WTC11 (cell line): ENCODE data around the gene ZNF705A. TPM values are rescaled to one million over a fixed set of nuclear protein-coding genes. Genes with fewer than 3 reads are reported as not detected.
"Not testable (repeated sequence)": the region's sequence is repeated elsewhere in the genome, so short reads cannot be mapped to it uniquely, and the experiment has no call there.

Experiments used
- ATAC-seq: fragments of 200-7000 bp; cut with Tn5 transposase; 2 replicates; pipeline ENCODE4 v1.10.0; 2021; ENCODE audit warnings: mild to moderate bottlenecking, moderate library complexity
- CTCF ChIA-PET: fragments of 300-600 bp; sonication (Branson Sonifier 250); formaldehyde crosslinking; loops from one replicate; lab custom pipeline; 2021; ENCODE audit warnings: antibody characterized with exemption; lab: Charles Lee
- POLR2A ChIA-PET: fragments of 350-600 bp; sonication (Branson Sonifier 250); formaldehyde crosslinking; loops from one replicate; lab custom pipeline; 2021; ENCODE audit warnings: antibody characterized with exemption; lab: Charles Lee
- DNase-seq: peaks from one replicate; pipeline ENCODE4 v3.0.0; 2021; ENCODE audit warnings: low spot score
- H3K27ac Mint-ChIP-seq: 2 replicates; pipeline ENCODE4 v1.8.0; 2021; ENCODE audit warnings: mixed read lengths
- H3K27me3 Mint-ChIP-seq: 2 replicates; pipeline ENCODE4 v1.8.0; 2021; ENCODE audit warnings: low read depth, mild to moderate bottlenecking, moderate library complexity, mixed read lengths
- H3K36me3 Mint-ChIP-seq: 2 replicates; pipeline ENCODE4 v1.8.0; 2021; ENCODE audit warnings: mixed read lengths
- H3K4me1 Mint-ChIP-seq: 2 replicates; pipeline ENCODE4 v1.8.0; 2022; ENCODE audit warnings: mixed read lengths
- H3K4me3 Mint-ChIP-seq: 2 replicates; pipeline ENCODE4 v1.8.0; 2021; ENCODE audit warnings: mild to moderate bottlenecking, moderate library complexity, mixed read lengths
- H3K9me3 Mint-ChIP-seq: 2 replicates; pipeline ENCODE4 v1.8.0; 2021; ENCODE audit warnings: mixed read lengths
- CREM ChIP-seq: sonication (generic); formaldehyde crosslinking; IDR thresholded peaks from 2 replicates; pipeline ENCODE4 v1.8.1; 2022; ENCODE audit warnings: mild to moderate bottlenecking, missing genetic modification reagents, moderate library complexity
- JUN ChIP-seq: sonication (generic); formaldehyde crosslinking; IDR thresholded peaks from 2 replicates; pipeline ENCODE4 v1.8.0; 2023; ENCODE audit warnings: mild to moderate bottlenecking, missing genetic modification reagents
- KAT7 ChIP-seq: sonication (generic); formaldehyde crosslinking; IDR thresholded peaks from 2 replicates; pipeline ENCODE4 v1.8.1; 2023; ENCODE audit warnings: missing genetic modification reagents, mild to moderate bottlenecking, borderline replicate concordance
- NFATC4 ChIP-seq: fragments of 250-450 bp; sonication (Bioruptor Pico); IDR thresholded peaks from 2 replicates; pipeline ENCODE4 v1.9.0; 2021; ENCODE audit warnings: mild to moderate bottlenecking
- NR3C1 ChIP-seq: sonication (generic); formaldehyde crosslinking; conservative IDR thresholded peaks from 2 replicates; pipeline ENCODE4 v1.8.1; 2023; ENCODE audit warnings: low read depth, mild to moderate bottlenecking, missing genetic modification reagents
- PRRX2 ChIP-seq: fragments of 250-450 bp; sonication (Bioruptor Pico); IDR thresholded peaks from 2 replicates; pipeline ENCODE4 v1.8.0; 2021; ENCODE audit warnings: mild to moderate bottlenecking
- RELA ChIP-seq: sonication (generic); formaldehyde crosslinking; IDR thresholded peaks from 2 replicates; pipeline ENCODE4 v1.8.1; 2022; ENCODE audit warnings: missing genetic modification reagents, mild to moderate bottlenecking, borderline replicate concordance
- RORB ChIP-seq: fragments of 250-450 bp; sonication (Bioruptor Pico); IDR thresholded peaks from 2 replicates; pipeline ENCODE4 v1.9.0; 2021; ENCODE audit warnings: mild to moderate bottlenecking
- TEAD1 ChIP-seq: sonication (generic); formaldehyde crosslinking; IDR thresholded peaks from 2 replicates; pipeline ENCODE4 v1.8.0; 2022; ENCODE audit warnings: mild to moderate bottlenecking, missing genetic modification reagents
- ZNF121 ChIP-seq: sonication (generic); formaldehyde crosslinking; IDR thresholded peaks from 2 replicates; pipeline ENCODE4 v1.8.0; 2023; ENCODE audit warnings: missing genetic modification reagents
- ZNF232 ChIP-seq: sonication (generic); formaldehyde crosslinking; IDR thresholded peaks from 2 replicates; pipeline ENCODE4 v1.8.0; 2022; ENCODE audit warnings: mild to moderate bottlenecking, missing genetic modification reagents
- ZNF263 ChIP-seq: sonication (generic); formaldehyde crosslinking; IDR thresholded peaks from 2 replicates; pipeline ENCODE4 v1.8.1; 2022; ENCODE audit warnings: low read depth, mild to moderate bottlenecking, moderate library complexity, missing genetic modification reagents
- ZNF317 ChIP-seq: sonication (generic); formaldehyde crosslinking; IDR thresholded peaks from 2 replicates; pipeline ENCODE4 v1.8.1; 2023; ENCODE audit warnings: low read depth, mild to moderate bottlenecking, moderate library complexity, missing genetic modification reagents, borderline replicate concordance
- ZNF396 ChIP-seq: fragments of 250-450 bp; sonication (Bioruptor Pico); IDR thresholded peaks from 2 replicates; pipeline ENCODE4 v1.8.0; 2021; ENCODE audit warnings: mild to moderate bottlenecking, moderate library complexity, borderline replicate concordance
- total RNA-seq: library from RNA; stranded (reverse); gene quantifications from 3 replicates; pipeline ENCODE4 v1.2.3, GENCODE V29; 2021
- TF ChIP-seq, protein P1 (sequence below): sonication (generic); formaldehyde crosslinking; IDR thresholded peaks from 2 replicates; pipeline ENCODE4 v1.8.0; 2022; ENCODE audit warnings: mild to moderate bottlenecking, missing genetic modification reagents
- TF ChIP-seq, protein P2 (sequence below): fragments of 250-450 bp; sonication (Bioruptor Pico); IDR thresholded peaks from 2 replicates; pipeline ENCODE4 v1.9.0; 2021; ENCODE audit warnings: mild to moderate bottlenecking
- TF ChIP-seq, protein P3 (sequence below): sonication (generic); formaldehyde crosslinking; IDR thresholded peaks from 2 replicates; pipeline ENCODE4 v1.8.1; 2022; ENCODE audit warnings: mild to moderate bottlenecking, missing genetic modification reagents, moderate library complexity, borderline replicate concordance

ZNF705A gene
- total RNA-seq, 1 experiment from 2014 or later = not detected

DNA sequence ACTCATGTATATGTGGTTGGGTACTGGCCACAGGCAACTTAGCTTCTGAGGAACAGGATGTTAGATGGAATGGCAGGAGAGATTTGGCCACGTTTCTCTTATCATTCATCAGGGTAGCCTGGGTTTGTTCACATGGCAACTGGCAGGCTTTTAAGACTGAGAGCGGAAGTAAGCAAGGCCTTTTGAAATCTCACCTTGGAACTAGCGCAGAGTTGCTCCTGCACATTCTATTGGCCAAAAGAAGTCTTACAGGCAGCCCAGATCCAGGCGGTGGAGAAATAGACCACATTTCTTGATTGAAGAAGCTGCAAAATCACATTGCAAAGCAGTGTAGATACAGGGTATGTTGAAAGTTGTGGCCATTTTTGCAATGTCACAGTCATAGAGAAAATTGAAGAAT is 29.7 kb upstream of the ZNF705A start:
- Mint-ChIP-seq H3K4me1 (0 out of 2 replicates have a peak, but pooled peaks cover 4% of the 10 kb centered on the region), H3K9me3 (no peaks in the 10 kb centered on the region), H3K27ac (no peak overlapping the region), H3K4me3 (no peak overlapping the region), H3K36me3 (no peaks in the 10 kb centered on the region), H3K27me3 (no peaks in the 10 kb centered on the region)
- ATAC-seq (no peak; the same call in 1 of the 2 replicates), DNase-seq (no peak)
- CTCF ChIA-PET = no interaction called here
- POLR2A ChIA-PET = no interaction called here
- TF ChIP-seq ZNF396 (CRISPR knock-in tag) = no peak
- no peak for TF ChIP-seq PRRX2 (CRISPR knock-in tag)
- no peak for TF ChIP-seq ZNF317 (CRISPR knock-in tag)
- TF ChIP-seq TEAD1 (CRISPR knock-in tag) = no peak
- TF ChIP-seq CREM (CRISPR knock-in tag) = no peak
- TF ChIP-seq ZNF121 (CRISPR knock-in tag) = no peak
- no peak for TF ChIP-seq NFATC4 (CRISPR knock-in tag)
- TF ChIP-seq, protein P1, sequence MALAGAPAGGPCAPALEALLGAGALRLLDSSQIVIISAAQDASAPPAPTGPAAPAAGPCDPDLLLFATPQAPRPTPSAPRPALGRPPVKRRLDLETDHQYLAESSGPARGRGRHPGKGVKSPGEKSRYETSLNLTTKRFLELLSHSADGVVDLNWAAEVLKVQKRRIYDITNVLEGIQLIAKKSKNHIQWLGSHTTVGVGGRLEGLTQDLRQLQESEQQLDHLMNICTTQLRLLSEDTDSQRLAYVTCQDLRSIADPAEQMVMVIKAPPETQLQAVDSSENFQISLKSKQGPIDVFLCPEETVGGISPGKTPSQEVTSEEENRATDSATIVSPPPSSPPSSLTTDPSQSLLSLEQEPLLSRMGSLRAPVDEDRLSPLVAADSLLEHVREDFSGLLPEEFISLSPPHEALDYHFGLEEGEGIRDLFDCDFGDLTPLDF (CRISPR knock-in tag) = no peak
- TF ChIP-seq, protein P2, sequence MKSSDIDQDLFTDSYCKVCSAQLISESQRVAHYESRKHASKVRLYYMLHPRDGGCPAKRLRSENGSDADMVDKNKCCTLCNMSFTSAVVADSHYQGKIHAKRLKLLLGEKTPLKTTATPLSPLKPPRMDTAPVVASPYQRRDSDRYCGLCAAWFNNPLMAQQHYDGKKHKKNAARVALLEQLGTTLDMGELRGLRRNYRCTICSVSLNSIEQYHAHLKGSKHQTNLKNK (CRISPR knock-in tag) = no peak
- no peak for TF ChIP-seq NR3C1 (CRISPR knock-in tag)
- no peak for TF ChIP-seq RELA (CRISPR knock-in tag)
- no peak for TF ChIP-seq JUN
- no peak for TF ChIP-seq KAT7 (CRISPR knock-in tag)
- TF ChIP-seq ZNF263 (CRISPR knock-in tag) = no peak
- TF ChIP-seq, protein P3, sequence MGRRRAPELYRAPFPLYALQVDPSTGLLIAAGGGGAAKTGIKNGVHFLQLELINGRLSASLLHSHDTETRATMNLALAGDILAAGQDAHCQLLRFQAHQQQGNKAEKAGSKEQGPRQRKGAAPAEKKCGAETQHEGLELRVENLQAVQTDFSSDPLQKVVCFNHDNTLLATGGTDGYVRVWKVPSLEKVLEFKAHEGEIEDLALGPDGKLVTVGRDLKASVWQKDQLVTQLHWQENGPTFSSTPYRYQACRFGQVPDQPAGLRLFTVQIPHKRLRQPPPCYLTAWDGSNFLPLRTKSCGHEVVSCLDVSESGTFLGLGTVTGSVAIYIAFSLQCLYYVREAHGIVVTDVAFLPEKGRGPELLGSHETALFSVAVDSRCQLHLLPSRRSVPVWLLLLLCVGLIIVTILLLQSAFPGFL = no peak
- no peak for TF ChIP-seq ZNF232 (CRISPR knock-in tag)
- no peak for TF ChIP-seq RORB (CRISPR knock-in tag)

DNA sequence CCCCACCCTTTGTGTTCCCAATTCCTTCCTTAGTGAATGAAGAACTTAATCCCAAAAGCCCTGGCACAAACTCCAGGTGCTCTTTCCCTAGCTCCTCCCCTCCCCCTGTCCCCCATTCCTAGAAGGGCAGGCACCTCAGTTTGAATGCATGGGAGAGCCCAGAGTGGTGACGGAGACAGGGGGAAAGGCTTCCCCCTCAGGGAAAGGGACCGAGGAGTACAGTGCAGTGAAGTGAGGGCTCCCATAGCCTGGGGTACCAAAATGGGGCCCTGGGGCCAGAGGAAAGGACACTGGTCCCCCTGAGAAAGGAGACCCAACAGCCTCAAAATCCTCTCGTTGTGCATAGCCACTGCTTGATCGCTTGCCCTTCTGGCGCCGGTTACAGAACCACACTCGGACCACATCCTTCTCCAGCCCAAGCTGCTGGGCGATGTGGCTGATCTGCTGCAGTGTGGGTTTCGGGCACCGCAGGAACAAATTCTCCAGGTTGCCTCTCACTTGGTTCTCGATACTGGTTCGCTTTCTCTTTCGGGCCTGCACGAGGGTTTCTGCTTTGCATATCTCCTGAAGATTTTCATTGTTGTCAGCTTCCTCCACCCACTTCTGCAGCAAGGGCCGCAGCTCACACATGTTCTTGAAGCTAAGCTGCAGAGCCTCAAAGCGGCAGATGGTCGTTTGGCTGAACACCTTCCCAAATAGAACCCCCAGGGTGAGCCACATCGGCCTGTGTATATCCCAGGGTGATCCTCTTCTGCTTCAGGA is 23.0 kb upstream of the ZNF705A start:
- CTCF ChIA-PET = interaction anchor here (1.0 to 1.3 kb wide), 2 partner anchors 12 to 98 kb away, joined by 3 read pairs; no protein-coding TSS in a partner anchor
- H3K4me1 Mint-ChIP-seq, DNase-seq, H3K36me3 Mint-ChIP-seq, ATAC-seq, POLR2A ChIA-PET, H3K27ac Mint-ChIP-seq, H3K4me3 Mint-ChIP-seq, H3K27me3 Mint-ChIP-seq, H3K9me3 Mint-ChIP-seq: not testable (repeated sequence)

DNA sequence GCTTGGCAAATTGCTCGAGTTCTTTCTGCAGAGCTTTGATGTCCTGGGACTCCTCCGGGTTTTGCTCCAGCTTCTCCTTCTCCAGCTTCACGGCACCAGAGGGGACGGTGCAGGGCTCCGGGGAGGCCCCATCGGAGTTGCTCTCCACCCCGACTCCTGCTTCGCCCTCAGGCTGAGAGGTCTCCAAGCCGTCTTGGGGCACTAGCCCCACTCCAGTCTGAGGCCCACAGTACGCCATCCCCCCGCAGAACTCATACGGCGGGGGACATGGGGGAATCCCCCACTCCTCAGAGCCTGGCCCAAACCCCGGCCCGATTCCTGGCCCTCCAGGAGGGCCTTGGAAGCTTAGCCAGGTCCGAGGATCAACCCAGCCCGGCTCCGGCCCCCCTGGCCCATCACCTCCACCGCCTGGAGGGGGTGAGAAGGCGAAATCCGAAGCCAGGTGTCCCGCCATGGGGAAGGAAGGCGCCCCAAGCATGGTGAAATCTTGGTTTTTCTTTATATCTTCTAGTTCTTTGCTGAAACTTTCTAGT is 22.4 kb upstream of the ZNF705A start:
- CTCF ChIA-PET = interaction anchor here (1.0 to 1.3 kb wide), 2 partner anchors 11 to 97 kb away, joined by 3 read pairs; no protein-coding TSS in a partner anchor
- H3K36me3 Mint-ChIP-seq, POLR2A ChIA-PET, H3K4me3 Mint-ChIP-seq, H3K4me1 Mint-ChIP-seq, H3K9me3 Mint-ChIP-seq, DNase-seq, ATAC-seq, H3K27me3 Mint-ChIP-seq, H3K27ac Mint-ChIP-seq: not testable (repeated sequence)

DNA sequence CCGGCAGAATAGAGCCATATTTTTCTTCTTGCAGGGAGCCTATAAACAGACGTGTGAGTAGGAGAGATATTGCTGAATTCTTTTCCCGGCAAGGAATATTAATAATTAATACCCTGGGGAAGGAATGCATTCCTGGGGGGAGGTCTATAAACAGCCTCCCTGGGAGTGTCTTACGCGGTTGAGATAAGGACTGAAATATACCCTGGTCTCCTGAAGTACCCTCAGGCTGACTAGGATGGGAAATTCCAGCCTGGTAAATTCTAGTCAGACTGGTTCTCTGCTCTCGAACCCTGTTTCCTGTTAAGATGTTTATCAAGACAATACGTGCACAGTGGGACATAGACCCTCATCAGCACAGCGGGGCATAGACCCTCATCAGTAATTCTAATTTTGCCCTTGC is 15.2 kb upstream of the ZNF705A start:
- CTCF ChIA-PET, ATAC-seq, DNase-seq, H3K4me3 Mint-ChIP-seq, H3K27me3 Mint-ChIP-seq, H3K27ac Mint-ChIP-seq, POLR2A ChIA-PET: not testable (repeated sequence)
- Mint-ChIP-seq H3K36me3 (peaks cover 25% of the 10 kb centered on the region), H3K9me3 (peaks cover 40% of the 10 kb centered on the region), H3K4me1 (peaks cover 17% of the 10 kb centered on the region)
